ENCODE results near the gene ALG12.

ALG12 gene

DNA sequence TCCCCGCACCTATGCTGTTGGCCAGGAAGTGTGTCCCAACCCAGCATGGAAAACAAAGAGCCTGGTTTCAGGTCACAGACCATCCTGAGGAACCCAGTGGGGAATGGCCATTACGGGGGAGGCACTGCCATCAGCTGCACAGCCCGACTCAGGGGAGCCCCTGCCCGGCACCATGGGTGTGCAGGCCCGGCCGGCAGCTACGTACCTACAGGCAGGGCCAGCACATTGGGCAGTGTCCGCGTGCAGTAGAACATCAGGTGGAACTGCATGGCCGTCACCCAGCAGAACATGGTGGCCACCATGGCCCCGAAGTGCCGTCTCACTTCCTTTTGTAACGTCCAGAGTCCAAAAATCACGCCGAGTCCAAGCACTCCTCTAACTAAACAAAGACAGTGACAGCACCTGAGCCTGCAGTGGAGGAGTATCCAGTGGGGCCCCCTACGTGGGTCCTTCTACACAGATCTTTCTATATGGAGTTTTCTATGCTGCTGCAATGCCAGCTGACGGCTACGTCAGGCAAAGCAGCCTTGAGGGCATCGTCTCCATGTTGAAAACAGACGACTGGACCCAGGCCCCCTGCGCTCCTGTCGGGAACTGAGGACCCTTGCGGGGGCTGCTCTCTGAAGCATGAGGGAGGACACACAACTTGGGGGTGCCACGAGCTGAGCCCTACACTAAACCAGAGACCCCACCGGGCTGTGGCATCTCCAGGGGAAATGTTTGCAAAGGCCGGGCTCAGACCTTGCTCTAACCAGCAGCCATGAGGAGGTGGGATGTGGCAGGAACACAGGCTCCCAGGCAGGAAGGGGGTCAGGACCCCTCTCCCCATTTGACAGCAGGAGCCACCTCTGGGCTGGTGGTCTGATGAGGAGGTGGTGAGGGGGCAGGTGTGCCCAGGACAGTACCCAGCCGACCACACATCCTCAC is 7.7 kb downstream of the ALG12 start:
- DNase-seq, result no peak

DNA sequence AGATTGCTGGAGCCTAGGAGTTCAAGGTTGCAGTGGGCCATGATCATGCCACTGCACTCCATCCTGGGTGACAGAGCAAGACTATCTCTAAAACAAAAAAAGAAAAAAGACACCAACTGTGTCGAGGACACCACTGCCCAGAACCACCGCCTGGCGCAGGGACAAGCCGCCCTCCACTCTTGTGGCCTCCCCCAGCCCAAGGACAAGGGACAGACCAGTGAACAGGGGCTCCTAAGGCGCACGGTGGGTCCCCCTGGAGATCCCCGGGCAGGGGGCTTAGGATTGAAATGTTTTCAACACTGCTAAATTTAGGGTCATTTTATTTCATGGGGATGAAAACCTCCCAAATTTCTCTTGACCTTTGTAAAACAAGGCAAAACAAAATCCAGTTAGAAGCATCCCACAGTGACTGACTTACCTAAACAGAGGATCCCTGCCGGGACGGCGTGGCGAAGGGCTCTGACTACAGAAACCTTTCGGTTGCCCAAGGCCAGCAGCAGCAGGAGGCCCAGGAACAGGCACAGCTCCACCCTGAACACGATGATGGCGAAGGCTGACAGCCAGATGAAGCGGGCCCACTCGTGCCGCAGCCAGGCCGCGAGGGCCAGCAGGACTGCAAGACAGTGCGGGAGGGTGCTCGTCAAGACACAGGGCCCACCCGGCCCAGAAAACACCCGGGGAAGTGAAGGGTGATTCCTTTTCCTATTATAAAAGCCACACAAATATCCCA is 8.6 kb downstream of the ALG12 start:
- DNase-seq, result no peak

DNA sequence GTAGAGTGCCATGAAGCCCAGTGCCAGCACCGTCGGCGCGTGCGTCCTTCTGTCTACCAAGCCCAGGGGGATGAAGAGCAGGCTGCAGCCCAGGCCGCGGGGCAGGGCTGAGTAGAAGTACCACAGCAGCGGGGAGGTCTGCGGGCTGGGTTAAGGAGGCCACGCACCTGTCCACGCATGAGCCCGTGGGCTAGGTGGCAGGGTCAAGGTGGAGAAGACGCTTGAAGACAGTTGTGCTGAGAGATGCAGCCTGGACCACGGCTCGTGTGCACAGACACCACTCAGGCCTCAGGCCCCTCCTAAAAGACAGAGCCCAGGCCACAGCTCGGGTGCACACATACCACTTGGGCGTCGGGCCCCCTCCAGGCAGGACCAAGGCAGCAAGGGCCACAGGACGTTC is 10.4 kb downstream of the ALG12 start:
- no peak for DNase-seq

DNA sequence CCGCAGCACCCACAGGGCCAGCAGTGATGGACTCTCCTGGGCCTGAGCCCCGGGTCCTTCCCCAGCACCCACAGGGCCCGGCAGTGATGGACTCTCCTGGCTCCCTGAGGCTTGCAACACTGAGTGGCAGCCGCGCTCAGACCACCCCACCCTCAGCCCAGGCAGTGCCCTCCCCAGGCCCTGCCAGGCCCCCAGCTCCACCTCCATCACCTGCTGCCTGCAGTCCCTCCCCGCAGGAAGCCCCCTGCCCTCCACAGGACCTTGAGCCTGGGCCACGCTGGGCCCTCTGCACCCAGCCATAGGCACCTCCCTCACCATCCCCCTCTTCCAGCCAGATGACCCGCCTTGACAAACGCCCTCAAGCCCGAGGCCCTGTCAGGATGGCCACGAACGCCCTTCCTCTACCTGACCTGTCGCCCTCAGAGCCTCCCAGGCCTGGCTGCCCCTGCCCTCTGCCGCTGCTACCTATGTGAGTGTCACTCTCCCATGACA is 11.4 kb downstream of the ALG12 start:
- DNase-seq, result no peak

GRCh38 chr22:49906071-49906798 is 12.0 kb downstream of the ALG12 start:
- no peak for DNase-seq

GRCh38 chr22:49905465-49905864 is 12.8 kb downstream of the ALG12 start:
- no peak for DNase-seq

GRCh38 chr22:49904040-49904369 is 14.2 kb downstream of the ALG12 start:
- DNase-seq, result no peak

DNA sequence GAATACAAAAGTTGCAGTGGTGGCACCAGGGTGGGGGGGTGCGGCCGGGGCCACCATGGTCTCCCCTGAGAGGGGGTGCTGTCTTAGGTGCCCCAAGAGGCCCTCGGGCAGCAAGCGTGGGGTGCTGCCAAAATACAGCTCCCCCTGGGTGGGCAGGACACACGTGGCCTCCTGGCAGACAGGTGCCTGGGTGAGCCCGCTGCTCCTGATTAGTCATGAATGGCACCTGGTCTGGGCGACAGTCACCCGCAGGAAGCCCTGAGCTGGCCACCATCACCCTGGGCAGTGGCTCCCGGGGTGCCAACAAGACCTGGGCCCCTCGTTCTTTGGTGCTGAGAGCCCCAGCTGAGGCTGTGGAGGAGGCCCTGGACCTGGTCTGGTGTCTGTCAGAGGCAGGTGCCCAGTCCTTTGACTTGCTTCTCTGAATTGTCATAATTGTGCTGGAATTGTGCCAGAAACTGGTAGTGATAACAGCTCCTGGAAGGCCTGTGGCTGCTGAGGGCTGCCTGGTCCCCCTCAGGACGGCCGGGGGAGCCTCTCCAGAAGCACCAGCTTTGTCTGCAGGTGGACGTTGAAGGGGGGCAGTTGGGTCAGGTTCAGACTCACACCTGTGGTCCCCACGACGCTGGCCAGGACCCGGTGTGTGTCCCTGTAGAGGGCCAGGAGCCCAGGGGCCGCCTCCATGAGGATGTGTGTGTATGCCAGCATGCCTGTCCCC is 14.8 kb downstream of the ALG12 start:
- peak; percentile 23 for DNase-seq

DNA sequence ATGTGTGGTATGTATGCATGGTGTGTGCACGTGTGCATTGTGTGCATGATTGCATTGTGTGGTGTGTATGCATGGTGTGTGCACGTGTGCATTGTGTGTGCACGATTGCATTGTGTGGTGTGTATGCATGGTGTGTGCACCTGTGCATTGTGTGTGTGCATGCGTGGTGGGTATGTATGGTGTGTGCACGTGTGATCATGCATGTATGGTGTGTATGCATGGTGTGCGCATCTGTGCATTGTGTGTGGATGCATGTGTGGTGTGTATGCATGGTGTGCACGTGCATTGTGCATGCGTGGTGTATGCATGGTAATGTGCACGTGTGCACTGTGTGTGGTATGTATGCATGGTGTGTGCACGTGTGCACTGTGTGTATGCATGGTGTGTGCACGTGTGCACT is 16.8 kb downstream of the ALG12 start:
- DNase-seq, result no peak

- DNase-seq, result no peak
Measured at GRCh38 chr22:49900441-49901230, 17.6 kb downstream of the ALG12 start.

- DNase-seq, result no peak
Measured at GRCh38 chr22:49899530-49899929, 18.7 kb downstream of the ALG12 start.

DNA sequence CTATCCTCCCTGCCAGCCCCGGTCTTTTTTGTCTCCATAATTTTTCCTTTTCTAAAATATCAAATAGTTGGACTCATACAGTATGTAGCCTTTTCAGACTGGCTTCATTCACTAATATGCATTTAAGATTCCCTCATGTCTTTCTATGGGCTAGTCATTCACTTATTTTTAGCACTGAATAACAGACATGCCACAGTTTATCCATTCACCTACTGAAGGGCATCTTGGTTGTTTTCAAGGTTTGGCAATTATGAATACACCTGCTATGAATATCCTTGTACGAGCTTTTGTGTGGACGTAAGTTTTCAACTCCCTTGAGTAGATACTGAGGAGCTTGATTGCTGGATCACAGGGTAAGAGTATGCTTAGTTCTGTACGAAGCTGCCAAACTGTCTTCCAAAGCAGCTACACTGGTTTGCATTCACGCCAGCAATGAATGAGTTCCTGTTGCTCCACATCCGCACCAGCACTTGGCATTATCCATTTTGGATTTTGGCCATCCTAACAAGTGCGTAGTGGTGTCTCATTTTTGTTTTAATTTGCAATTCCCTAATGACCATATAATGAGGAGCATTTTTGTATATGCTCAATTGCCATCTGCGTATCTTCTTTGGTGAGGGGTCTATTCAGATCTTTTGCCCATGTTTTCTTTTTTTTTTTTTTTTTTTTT is 21.1 kb downstream of the ALG12 start:
- no peak for DNase-seq

GRCh38 chr22:49896201-49896600 is 22.0 kb downstream of the ALG12 start:
- no peak for DNase-seq

GRCh38 chr22:49894322-49895054 is 23.8 kb downstream of the ALG12 start:
- DNase-seq, result no peak

- no peak for DNase-seq
Measured at GRCh38 chr22:49893025-49893424, 25.2 kb downstream of the ALG12 start.

DNA sequence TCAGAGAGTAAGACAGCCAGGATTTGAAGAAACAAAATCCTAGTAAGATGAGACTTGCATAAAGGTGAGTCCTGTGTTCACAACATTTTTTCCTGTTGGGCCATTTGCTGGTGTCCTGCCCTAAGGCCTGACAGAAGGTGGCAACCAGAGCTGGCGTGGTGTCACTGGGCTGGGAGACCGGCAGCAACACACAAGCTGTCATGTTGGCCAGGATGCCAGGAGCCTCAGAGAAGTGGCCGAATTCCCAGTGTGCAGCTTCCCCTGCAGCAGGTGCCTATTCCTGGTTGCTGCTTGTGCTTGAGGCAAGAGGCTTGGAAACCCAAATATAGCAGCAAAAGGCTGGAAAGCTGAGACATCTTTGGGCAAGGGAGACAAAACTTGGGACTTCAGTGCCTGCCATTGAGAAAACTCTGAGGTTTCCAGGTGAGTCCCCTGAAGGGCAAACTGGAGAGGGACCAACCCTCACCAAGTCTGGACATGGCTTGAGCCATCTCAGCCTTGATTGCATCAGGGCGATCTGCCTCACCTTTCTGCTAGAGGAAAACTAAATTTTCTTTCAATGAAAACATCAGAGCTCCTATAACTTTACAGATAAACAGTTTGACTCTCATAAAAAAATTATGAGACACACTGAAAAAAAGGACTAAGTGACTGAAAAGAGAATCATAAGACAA is 25.9 kb downstream of the ALG12 start:
- DNase-seq, result no peak

DNA sequence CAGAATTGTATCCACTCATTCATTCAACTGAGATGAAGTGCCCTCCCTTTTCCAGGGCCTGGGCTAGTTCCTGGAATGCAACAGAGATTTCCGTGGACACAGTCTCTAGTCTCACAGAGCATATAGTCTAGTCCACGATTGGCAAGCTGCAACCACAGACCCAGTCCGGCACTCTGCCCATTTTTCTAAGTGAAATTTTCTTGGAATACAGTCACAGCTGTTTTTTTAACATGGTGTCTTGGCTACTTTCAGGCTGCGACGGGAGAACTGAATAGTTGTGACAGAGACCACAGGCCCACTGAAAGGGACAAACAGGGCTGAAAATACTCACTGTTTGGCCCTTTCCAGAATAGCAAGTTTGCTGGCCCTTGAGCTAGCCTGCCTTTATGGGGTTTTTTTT is 29.2 kb downstream of the ALG12 start:
- no peak for DNase-seq

- no peak for DNase-seq
Measured at GRCh38 chr22:49887702-49888101, 30.5 kb downstream of the ALG12 start.

- DNase-seq, result no peak
Measured at GRCh38 chr22:49887064-49887451, 31.2 kb downstream of the ALG12 start.
